Measurements from ENCODE around the gene RLIM.

The RLIM gene

DNA sequence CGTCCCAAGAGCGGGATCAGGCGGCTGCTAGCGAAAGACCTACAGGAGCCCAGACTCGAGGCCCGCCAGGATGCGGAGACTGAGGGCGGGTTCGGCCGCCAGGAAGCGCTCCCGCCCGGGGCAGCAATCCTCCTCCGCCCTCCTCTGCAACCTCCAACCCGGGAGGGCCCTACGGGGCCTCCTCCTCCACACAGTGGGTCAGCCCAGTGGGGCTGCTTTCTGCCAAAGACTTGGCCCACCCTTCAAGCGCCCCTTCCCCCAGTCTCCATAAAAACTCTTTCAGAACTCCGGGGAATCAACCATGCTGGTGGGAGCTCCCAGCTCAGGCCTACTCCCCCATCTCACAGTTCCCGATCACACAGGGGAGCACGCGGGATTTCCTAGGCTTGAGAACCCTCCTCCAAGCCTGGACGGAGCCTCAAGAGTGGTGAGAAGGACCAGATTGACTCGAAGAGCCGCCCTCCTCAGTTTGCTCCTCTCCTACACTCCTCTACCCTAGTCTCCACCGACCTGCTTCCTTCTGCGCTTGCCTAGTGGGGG is 77.5 kb downstream of the RLIM start:
- DNase-seq (ENCODE audit: insufficient read length, low spot score) (no peak), FAIRE-seq (no peak)

DNA sequence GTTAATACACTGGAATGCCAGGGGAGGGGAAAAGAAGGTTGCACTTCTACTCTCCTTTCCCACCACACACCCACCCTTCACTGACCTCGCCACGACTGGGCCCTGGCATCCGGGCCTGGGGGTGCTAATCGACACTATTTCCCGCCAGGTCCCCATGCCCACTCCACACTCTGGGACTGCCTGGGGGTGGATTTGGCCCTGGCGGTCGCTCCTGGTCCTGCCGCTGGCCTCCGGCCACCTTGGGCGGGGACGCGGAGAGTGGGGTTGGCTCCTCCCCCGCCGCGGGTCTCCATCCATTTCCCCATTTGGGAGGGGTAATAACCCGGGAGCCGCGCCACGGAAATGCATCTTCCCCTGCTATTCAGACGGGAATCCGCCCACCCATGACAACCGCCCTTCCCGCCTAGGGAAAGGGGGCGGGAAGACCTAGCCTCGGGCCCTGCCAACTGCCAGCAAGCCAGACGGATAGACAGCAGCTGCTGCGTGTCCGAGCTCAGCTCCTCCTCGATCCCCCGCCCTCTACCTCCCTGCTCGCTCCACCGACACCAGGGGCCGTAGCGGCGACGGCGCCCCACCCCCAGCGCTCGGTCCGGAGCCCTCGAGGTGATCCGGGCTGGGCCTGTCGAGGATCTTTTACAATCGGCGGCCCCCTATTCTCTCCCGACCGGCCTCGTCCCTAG is 78.1 kb downstream of the RLIM start:
- DNase-seq (ENCODE audit: insufficient read length, low spot score) = peak; percentile 33
- FAIRE-seq = peak; percentile 82

DNA sequence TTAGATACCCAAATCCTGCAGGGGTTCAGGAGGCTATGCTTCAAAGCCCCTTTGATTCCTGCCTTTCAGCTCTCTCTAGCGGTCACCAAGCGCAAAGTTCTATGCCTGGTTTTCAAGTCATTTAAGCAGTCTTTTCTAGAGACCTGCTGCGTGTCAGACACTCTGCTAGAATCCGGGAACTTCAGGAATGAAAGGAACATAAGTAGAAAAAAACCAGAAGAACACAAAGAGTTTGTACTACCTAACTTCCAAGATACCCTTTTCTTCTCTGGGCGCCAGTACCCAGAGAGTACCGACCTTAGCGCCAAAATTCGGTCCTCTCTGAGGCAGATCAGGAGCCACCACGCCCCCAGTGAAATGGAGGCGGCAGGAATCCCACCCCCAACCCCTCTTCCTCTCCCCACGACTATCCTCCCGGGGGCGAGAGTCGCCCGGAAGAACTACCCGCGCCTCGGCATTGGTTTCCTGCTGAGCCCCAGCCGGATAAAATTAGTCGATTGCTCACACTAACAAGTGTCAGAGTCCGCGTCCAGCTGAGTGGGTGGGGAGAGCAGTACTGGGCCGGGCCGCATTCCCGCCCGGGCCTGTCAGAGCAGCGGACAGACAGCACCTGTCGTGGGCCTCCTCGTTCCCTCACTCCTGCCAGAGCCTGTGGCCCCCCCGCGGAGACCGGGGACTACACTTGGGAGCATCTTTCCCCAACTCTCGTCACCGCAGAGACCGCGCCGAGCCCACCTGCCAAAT is 78.8 kb downstream of the RLIM start:
- no peak for FAIRE-seq

More for the DNA sequence above, 78.8 kb downstream of the RLIM start:
- peak; percentile 12 for DNase-seq (ENCODE audit: insufficient read length, low spot score)

Data from GM19239 (cell line).